Left ventricle myocardium superior (tissue), 1 donor: ENCODE measurements around the gene S100A14. TPM values are rescaled to one million over a fixed set of nuclear protein-coding genes. Genes with fewer than 3 reads are reported as not detected.
"Not testable (repeated sequence)": the region's sequence is repeated elsewhere in the genome, so short reads cannot be mapped to it uniquely, and the experiment has no call there.

Experiments used
- ATAC-seq: fragments of 200-7000 bp; cut with Tn5 transposase; one replicate; pipeline ENCODE4 v1.9.1; 2020; ENCODE audit warnings: mild to moderate bottlenecking, moderate library complexity
- DNase-seq: peaks from one replicate; pipeline ENCODE4 v3.0.0-alpha.2; 2020
- intact Hi-C: fragments of 100-400 bp; cut with micrococcal nuclease; formaldehyde crosslinking; loops from one replicate; pipeline ENCODE4 v1.11.0; 2022
- total RNA-seq: library from RNA; stranded (reverse); fragmentation: NEBNext Ultra II Directional; extraction: Animal tissue kit (Norgen Biotek cat#: 25700); gene quantifications from one replicate; pipeline ENCODE4 v1.2.1, GENCODE V29; 2021
- donor health status: DM: no; HTN: yes; CAD: no; lungs with severe emphysema.

Gene S100A14
- total RNA-seq, 1 donor from 2014 or later = 5.7 TPM

GRCh38 chr1:153602749-153603148 is 13.4 kb downstream of the S100A14 start:
- intact Hi-C loops = no loop called here
- ATAC-seq (no peak), DNase-seq (no peak)

- ATAC-seq = no peak
- no peak for DNase-seq
- intact Hi-C loops = no loop called here
Measured at GRCh38 chr1:153599847-153600246, 16.3 kb downstream of the S100A14 start.

GRCh38 chr1:153598309-153599172 is 17.6 kb downstream of the S100A14 start:
- DNase-seq (no peak), ATAC-seq (peak; percentile 53)
- intact Hi-C loops = no loop called here

- no peak for DNase-seq
- intact Hi-C loops = no loop called here
- ATAC-seq = no peak
Measured at GRCh38 chr1:153597206-153597605, 18.9 kb downstream of the S100A14 start.

GRCh38 chr1:153592748-153593147 is 23.4 kb downstream of the S100A14 start:
- DNase-seq (no peak), ATAC-seq (no peak)
- intact Hi-C loops = no loop called here

GRCh38 chr1:153588482-153588881 is 27.6 kb downstream of the S100A14 start:
- ATAC-seq (no peak), DNase-seq (no peak)
- intact Hi-C loops = no loop called here

GRCh38 chr1:153588033-153588432 is 28.1 kb downstream of the S100A14 start:
- DNase-seq, ATAC-seq, intact Hi-C loops: not testable (repeated sequence)

GRCh38 chr1:153587314-153587713 is 28.8 kb downstream of the S100A14 start:
- intact Hi-C loops = no loop called here
- ATAC-seq (peak; percentile 71), DNase-seq (no peak)

GRCh38 chr1:153586347-153586746 is 29.8 kb downstream of the S100A14 start:
- DNase-seq (no peak), ATAC-seq (no peak)
- intact Hi-C loops = no loop called here

GRCh38 chr1:153585006-153585405 is 31.1 kb downstream of the S100A14 start:
- intact Hi-C loops = no loop called here
- DNase-seq (no peak), ATAC-seq (no peak)

- ATAC-seq = no peak
- intact Hi-C loops = no loop called here
- no peak for DNase-seq
Measured at GRCh38 chr1:153583976-153584375, 32.1 kb downstream of the S100A14 start.

- DNase-seq, intact Hi-C loops, ATAC-seq: not testable (repeated sequence)
Measured at GRCh38 chr1:153583514-153583913, 32.6 kb downstream of the S100A14 start.

GRCh38 chr1:153582836-153583235 is 33.3 kb downstream of the S100A14 start:
- intact Hi-C loops, ATAC-seq, DNase-seq: not testable (repeated sequence)

- ATAC-seq = no peak
- intact Hi-C loops = no loop called here
- no peak for DNase-seq
Measured at GRCh38 chr1:153578936-153579335, 37.2 kb downstream of the S100A14 start.

- DNase-seq = no peak
- ATAC-seq = no peak
- intact Hi-C loops = no loop called here
Measured at GRCh38 chr1:153578490-153578889, 37.6 kb downstream of the S100A14 start.

- intact Hi-C loops = no loop called here
- DNase-seq = no peak
- peak; percentile 28 for ATAC-seq
Measured at GRCh38 chr1:153577624-153578051, 38.5 kb downstream of the S100A14 start.

- intact Hi-C loops = no loop called here
- DNase-seq (no peak), ATAC-seq (no peak)
Measured at GRCh38 chr1:153577138-153577537, 39.0 kb downstream of the S100A14 start.

- ATAC-seq, intact Hi-C loops, DNase-seq: not testable (repeated sequence)
Measured at GRCh38 chr1:153575497-153575896, 40.6 kb downstream of the S100A14 start.

GRCh38 chr1:153575081-153575491 is 41.0 kb downstream of the S100A14 start:
- DNase-seq, intact Hi-C loops, ATAC-seq: not testable (repeated sequence)

GRCh38 chr1:153573351-153573750 is 42.8 kb downstream of the S100A14 start:
- no peak for ATAC-seq
- no peak for DNase-seq
- intact Hi-C loops = no loop called here

- intact Hi-C loops = no loop called here
- DNase-seq (peak; percentile 87), ATAC-seq (peak; percentile 89)
Measured at GRCh38 chr1:153572569-153573015, 43.5 kb downstream of the S100A14 start.
